Activated T-cell treated with anti-CD3 and anti-CD28 coated beads, Interleukin-2, amount 50 U/mL, for 72 hours (primary cell): ENCODE results near the gene PRRG4. TPM values are rescaled to one million over a fixed set of nuclear protein-coding genes. Genes with fewer than 3 reads are reported as not detected.
"Not testable (repeated sequence)": the region's sequence is repeated elsewhere in the genome, so short reads cannot be mapped to it uniquely, and the experiment has no call there.

ENCODE experiments used
- ATAC-seq, 2 donors: fragments of 150-1000 bp; cut with Tn5 transposase; replicated peaks in 1 of 2; 2 replicates each; pipeline ENCODE4 v1.10.0; 2021; ENCODE audit warnings: moderate library complexity in 2 of 2, mild to moderate bottlenecking in 1 of 2
- DNase-seq, 2 donors: peaks; one replicate each; pipeline ENCODE4 v3.0.0; 2021 to 2022; ENCODE audit warnings: mixed read lengths in 1 of 2
- H3K27ac Mint-ChIP-seq: one replicate; pipeline ENCODE4 v1.8.0; 2022; ENCODE audit warnings: mild to moderate bottlenecking, moderate library complexity, mixed read lengths
- H3K27me3 Mint-ChIP-seq: one replicate; pipeline ENCODE4 v1.8.0; 2022; ENCODE audit warnings: low read depth, mixed read lengths
- H3K36me3 Mint-ChIP-seq, 2 donors: one replicate each; pipeline ENCODE4 v1.8.0; 2022; ENCODE audit warnings: mixed read lengths in 2 of 2, mild to moderate bottlenecking in 1 of 2; ENCODE audit not compliant: insufficient read depth in 2 of 2
- H3K4me1 Mint-ChIP-seq: one replicate; pipeline ENCODE4 v1.8.0; 2022; ENCODE audit warnings: low read depth, mixed read lengths
- H3K4me3 Mint-ChIP-seq, 2 donors: one replicate each; pipeline ENCODE4 v1.8.0; 2022; ENCODE audit warnings: mild to moderate bottlenecking in 2 of 2, mixed read lengths in 2 of 2, moderate library complexity in 2 of 2
- H3K9me3 Mint-ChIP-seq, 2 donors: one replicate each; pipeline ENCODE4 v1.8.0; 2022; ENCODE audit warnings: mixed read lengths in 2 of 2
- total RNA-seq, 2 donors: library from RNA; stranded (reverse); gene quantifications; one replicate each; pipeline ENCODE4 v1.2.3, GENCODE V29; 2022

The PRRG4 gene
- total RNA-seq, 2 donors from 2014 or later, result 0.29 to 0.37 TPM

GRCh38 chr11:32870676-32871075 is 40.9 kb downstream of the PRRG4 start:
- no peak overlapping the region for H3K27ac Mint-ChIP-seq
- ATAC-seq (peak in 1 of 2 donors; percentile 36), DNase-seq (peak in 1 of 2 donors; percentile 16)
- H3K27me3 Mint-ChIP-seq, result peaks cover 20% of the 10 kb centered on the region
- H3K36me3 Mint-ChIP-seq, result peaks cover 0 to 2% of the 10 kb centered on the region in 2 donors
- H3K9me3 Mint-ChIP-seq, result peaks cover 3 to 4% of the 10 kb centered on the region in 2 donors
- H3K4me3 Mint-ChIP-seq, result no peak overlapping the region
- H3K4me1 Mint-ChIP-seq, result no peaks in the 10 kb centered on the region

GRCh38 chr11:32874132-32874531 is 44.4 kb downstream of the PRRG4 start:
- H3K4me1 Mint-ChIP-seq, result no peaks in the 10 kb centered on the region
- H3K36me3 Mint-ChIP-seq, result peaks cover 0 to 2% of the 10 kb centered on the region in 2 donors
- H3K4me3 Mint-ChIP-seq, result no peak overlapping the region
- ATAC-seq (no peak), DNase-seq (no peak)
- H3K9me3 Mint-ChIP-seq, result no peaks in the 10 kb centered on the region
- peaks cover 6% of the 10 kb centered on the region for H3K27me3 Mint-ChIP-seq
- H3K27ac Mint-ChIP-seq, result no peak overlapping the region

GRCh38 chr11:32881286-32881685 is 51.6 kb downstream of the PRRG4 start:
- no peak for DNase-seq
- no peaks in the 10 kb centered on the region for H3K36me3 Mint-ChIP-seq
- H3K27ac Mint-ChIP-seq, result peak overlapping the region; percentile 14
- H3K4me1 Mint-ChIP-seq, result no peaks in the 10 kb centered on the region
- H3K27me3 Mint-ChIP-seq, result peaks cover 2% of the 10 kb centered on the region
- no peak overlapping the region for H3K4me3 Mint-ChIP-seq
- H3K9me3 Mint-ChIP-seq, result no peaks in the 10 kb centered on the region
- ATAC-seq, result no peak

- Mint-ChIP-seq H3K27ac (no peak overlapping the region), H3K4me3 (no peak overlapping the region), H3K27me3 (no peaks in the 10 kb centered on the region), H3K4me1 (no peaks in the 10 kb centered on the region), H3K9me3 (no peaks in the 10 kb centered on the region), H3K36me3 (no peaks in the 10 kb centered on the region)
- ATAC-seq, result no peak
- no peak for DNase-seq
Measured at GRCh38 chr11:32883421-32883820, 53.7 kb downstream of the PRRG4 start.

GRCh38 chr11:32884023-32884422 is 54.3 kb downstream of the PRRG4 start:
- Mint-ChIP-seq H3K27ac (no peak overlapping the region), H3K9me3 (no peaks in the 10 kb centered on the region), H3K4me1 (no peaks in the 10 kb centered on the region), H3K27me3 (no peaks in the 10 kb centered on the region), H3K4me3 (no peak overlapping the region), H3K36me3 (no peaks in the 10 kb centered on the region)
- no peak for DNase-seq
- no peak for ATAC-seq

GRCh38 chr11:32884770-32885384 is 55.1 kb downstream of the PRRG4 start:
- no peak for DNase-seq
- H3K27me3 Mint-ChIP-seq, result no peaks in the 10 kb centered on the region
- ATAC-seq, result peak; percentile 33 to 57
- H3K36me3 Mint-ChIP-seq, result no peaks in the 10 kb centered on the region
- H3K4me1 Mint-ChIP-seq, result no peaks in the 10 kb centered on the region
- no peaks in the 10 kb centered on the region for H3K9me3 Mint-ChIP-seq
- no peak overlapping the region for H3K4me3 Mint-ChIP-seq
- H3K27ac Mint-ChIP-seq, result no peak overlapping the region

GRCh38 chr11:32885556-32885955 is 55.8 kb downstream of the PRRG4 start:
- no peak for DNase-seq
- H3K36me3 Mint-ChIP-seq, result no peaks in the 10 kb centered on the region

GRCh38 chr11:32886180-32886579 is 56.5 kb downstream of the PRRG4 start:
- no peak overlapping the region for H3K27ac Mint-ChIP-seq
- H3K4me3 Mint-ChIP-seq, result no peak overlapping the region
- no peaks in the 10 kb centered on the region for H3K27me3 Mint-ChIP-seq
- H3K4me1 Mint-ChIP-seq, result peaks cover 1% of the 10 kb centered on the region
- H3K36me3 Mint-ChIP-seq, result no peaks in the 10 kb centered on the region
- no peak for ATAC-seq
- H3K9me3 Mint-ChIP-seq, result no peaks in the 10 kb centered on the region
- DNase-seq, result no peak

More at GRCh38 chr11:32885556-32885955, 55.8 kb downstream of the PRRG4 start:
- Mint-ChIP-seq H3K4me3 (no peak overlapping the region), H3K9me3 (no peaks in the 10 kb centered on the region), H3K27me3 (no peaks in the 10 kb centered on the region), H3K27ac (no peak overlapping the region), H3K4me1 (no peaks in the 10 kb centered on the region)
- no peak for ATAC-seq

- not testable (repeated sequence) for ATAC-seq
Measured at GRCh38 chr11:32887707-32888383, 58.1 kb downstream of the PRRG4 start.

GRCh38 chr11:32888384-32888710 is 58.6 kb downstream of the PRRG4 start:
- H3K4me1 Mint-ChIP-seq, result peaks cover 11% of the 10 kb centered on the region
- not testable (repeated sequence) for H3K27me3 Mint-ChIP-seq, H3K27ac Mint-ChIP-seq, H3K36me3 Mint-ChIP-seq, DNase-seq, H3K4me3 Mint-ChIP-seq, H3K9me3 Mint-ChIP-seq, ATAC-seq

More at GRCh38 chr11:32887707-32888383, 58.1 kb downstream of the PRRG4 start:
- not testable (repeated sequence) for H3K27me3 Mint-ChIP-seq, H3K9me3 Mint-ChIP-seq, H3K36me3 Mint-ChIP-seq, H3K4me3 Mint-ChIP-seq, H3K27ac Mint-ChIP-seq, DNase-seq
- H3K4me1 Mint-ChIP-seq, result peaks cover 11% of the 10 kb centered on the region

- no peak overlapping the region for H3K4me3 Mint-ChIP-seq
- H3K27ac Mint-ChIP-seq, result no peak overlapping the region
- H3K9me3 Mint-ChIP-seq, result no peaks in the 10 kb centered on the region
Measured at GRCh38 chr11:32888805-32889204, 59.1 kb downstream of the PRRG4 start.

GRCh38 chr11:32890843-32891656 is 61.3 kb downstream of the PRRG4 start:
- H3K27me3 Mint-ChIP-seq, result no peaks in the 10 kb centered on the region
- peaks cover 1 to 2% of the 10 kb centered on the region in 2 donors for H3K36me3 Mint-ChIP-seq
- peak overlapping the region; percentile 92 for H3K27ac Mint-ChIP-seq
- DNase-seq (no peak), ATAC-seq (no peak)
- no peaks in the 10 kb centered on the region for H3K9me3 Mint-ChIP-seq
- H3K4me3 Mint-ChIP-seq, result peak overlapping the region; percentile 84 to 96
- peaks cover 26% of the 10 kb centered on the region for H3K4me1 Mint-ChIP-seq

More at GRCh38 chr11:32888805-32889204, 59.1 kb downstream of the PRRG4 start:
- ATAC-seq (no peak), DNase-seq (no peak)
- Mint-ChIP-seq H3K36me3 (peaks cover 1 to 2% of the 10 kb centered on the region in 2 donors), H3K27me3 (no peaks in the 10 kb centered on the region), H3K4me1 (peaks cover 11% of the 10 kb centered on the region)

GRCh38 chr11:32891657-32892354 is 62.1 kb downstream of the PRRG4 start:
- Mint-ChIP-seq H3K27me3 (no peaks in the 10 kb centered on the region), H3K36me3 (peaks cover 1 to 2% of the 10 kb centered on the region in 2 donors), H3K4me3 (peak overlapping the region; percentile 84 to 96), H3K9me3 (no peaks in the 10 kb centered on the region), H3K27ac (peak overlapping the region; percentile 92), H3K4me1 (peaks cover 27% of the 10 kb centered on the region)
- ATAC-seq, result no peak
- peak in 1 of 2 donors; percentile 5 for DNase-seq
